Panc1 (cell line): ENCODE measurements around the gene ZNF212. TPM values are rescaled to one million over a fixed set of nuclear protein-coding genes. Genes with fewer than 3 reads are reported as not detected.

ENCODE experiments used
- ATAC-seq: fragments of 200-7000 bp; cut with Tn5 transposase; 2 replicates; pipeline ENCODE4 v1.9.1; 2020; ENCODE audit warnings: mild to moderate bottlenecking, moderate library complexity
- Bru-seq: library from RNA; stranded (reverse); fragments of 400-500 nt; gene quantifications from one replicate; lab custom pipeline; 2021; lab: Mats Ljungman, UMichigan
- BruChase-seq, 2 experiments: library from RNA; stranded (reverse); fragments of 400-500 nt; gene quantifications; one replicate each; lab custom pipeline; 2021; lab: Mats Ljungman, UMichigan
- BruUV-seq: library from RNA; stranded (reverse); fragments of 400-500 nt; replicated peaks from 2 replicates; lab custom pipeline; 2021; lab: Mats Ljungman, UMichigan
- CTCF ChIA-PET: fragments of 300-600 bp; sonication (Branson Sonifier 250); formaldehyde crosslinking; loops from one replicate; lab custom pipeline; 2022; ENCODE audit warnings: antibody characterized with exemption; lab: Charles Lee
- POLR2A ChIA-PET: fragments of 300-600 bp; sonication (Branson Sonifier 250); formaldehyde crosslinking; loops from one replicate; lab custom pipeline; 2022; ENCODE audit warnings: antibody characterized with exemption; lab: Charles Lee
- DNase-seq: peaks from one replicate; pipeline ENCODE4 v3.0.0-alpha.2; 2010; ENCODE audit warnings: low read depth, low spot score
- H3K27ac ChIP-seq: 2 replicates; pipeline ENCODE4 v1.5.1; 2011; ENCODE audit warnings: mild to moderate bottlenecking, low read length, inconsistent platforms
- H3K27me3 ChIP-seq: fragments of 200-500 bp; sonication (Bioruptor generic); 2 replicates; pipeline ENCODE4 v1.6.0; 2014; ENCODE audit warnings: low read length, inconsistent platforms; ENCODE audit not compliant: control insufficient read depth, insufficient read depth
- H3K36me3 ChIP-seq: fragments of 200-500 bp; sonication (Bioruptor generic); 2 replicates; pipeline ENCODE4 v1.5.1; 2014; ENCODE audit warnings: inconsistent platforms, mild to moderate bottlenecking, low read length, moderate library complexity; ENCODE audit not compliant: control insufficient read depth, insufficient read depth
- H3K4me1 ChIP-seq: 2 replicates; pipeline ENCODE4 v1.5.1; 2011; ENCODE audit warnings: inconsistent platforms, mild to moderate bottlenecking, low read length, moderate library complexity; ENCODE audit not compliant: control insufficient read depth, insufficient read depth
- H3K4me3 ChIP-seq, 2 experiments: 2 replicates each; pipeline ENCODE4 v1.5.1; 2011 to 2012; ENCODE audit warnings: low read depth in 2 of 2, low read length in 2 of 2, mild to moderate bottlenecking in 2 of 2, inconsistent platforms in 1 of 2, moderate library complexity in 1 of 2
- H3K9me3 ChIP-seq: fragments of 200-500 bp; sonication (Bioruptor generic); 2 replicates; pipeline ENCODE4 v1.5.1; 2014; ENCODE audit warnings: low read depth, mild to moderate bottlenecking, inconsistent platforms, low read length, moderate library complexity; ENCODE audit not compliant: control insufficient read depth, insufficient read depth
- CTCF ChIP-seq: fragments of 450-650 bp; IDR thresholded peaks from 2 replicates; pipeline ENCODE4 v1.5.1; 2017; ENCODE audit warnings: mild to moderate bottlenecking
- POLR2AphosphoS5 ChIP-seq: IDR thresholded peaks from 2 replicates; pipeline ENCODE4 v1.6.1; 2012; ENCODE audit warnings: mild to moderate bottlenecking, low read depth, low read length, moderate library complexity
- REST ChIP-seq, 2 experiments: IDR thresholded peaks; 2 replicates each; pipeline ENCODE4 v1.6.1; 2011 to 2012; ENCODE audit warnings: low read depth in 2 of 2, control low read depth in 1 of 2, low read length in 1 of 2, mild to moderate bottlenecking in 1 of 2, moderate library complexity in 1 of 2; ENCODE audit not compliant: insufficient read depth in 1 of 2
- SIN3A ChIP-seq: IDR thresholded peaks from 2 replicates; pipeline ENCODE4 v1.6.1; 2012; ENCODE audit warnings: low read depth, mild to moderate bottlenecking, low read length, moderate library complexity, borderline replicate concordance; ENCODE audit not compliant: insufficient read depth
- TCF7L2 ChIP-seq: IDR thresholded peaks from 2 replicates; pipeline ENCODE4 v1.6.1; 2011; ENCODE audit warnings: mild to moderate bottlenecking, low read depth, low read length, inconsistent platforms
- in situ Hi-C: cut with HindIII; loops from 2 replicates; pipeline ENCODE4 v1.10.0; 2016; ENCODE audit warnings: low sequenced_read_pairs, low pct_unique_long_range_greater_than_20kb
- intact Hi-C: fragments of 100-400 bp; cut with micrococcal nuclease; formaldehyde crosslinking; loops from one replicate; pipeline ENCODE4 v1.10.0; 2022; ENCODE audit not compliant: unreplicated experiment
- long read RNA-seq: library from polyadenylated mRNA; unstranded; transcript quantifications from one replicate; pipeline ENCODE4 v2.0.0, GENCODE V29; 2021; ENCODE audit not compliant: unreplicated experiment
- polyA plus RNA-seq: library from polyadenylated mRNA; unstranded; fragments of >200 nt; gene quantifications from one replicate; pipeline ENCODE4 v1.2.1, GENCODE V29; 2012; ENCODE audit warnings: missing spikeins; ENCODE audit not compliant: insufficient read length
- total RNA-seq: library from RNA; stranded (reverse); gene quantifications from one replicate; pipeline ENCODE4 v1.2.1, GENCODE V29; 2021; ENCODE audit not compliant: unreplicated experiment

The ZNF212 gene
- total RNA-seq = 11.3 TPM
- 9.0 TPM for polyA plus RNA-seq
- Bru-seq, nascent RNA = percentile 73 among the genes with signal in this experiment
- BruChase-seq, experiment 1, labeled RNA remaining after a 2-hour chase = percentile 74 among the genes with signal in this experiment
- percentile 69 among the genes with signal in this experiment for BruChase-seq, experiment 2, labeled RNA remaining after a 6-hour chase
- long read RNA-seq, transcript ZNF212-201 (5 exons, 2,810 nt) = major isoform, 6 of 16 reads
- long read RNA-seq, partial matches to known transcripts = 4 of 16 reads
- long read RNA-seq, other reads (novel, unspliced or antisense) = 6 of 16 reads

GRCh38 chr7:149239345-149240143 is at the start of gene ZNF212:
Gene ZNF212 (plus strand): TSS chr7:149239651. CDS start chr7:149239779, 128 bp downstream.
- Histone ChIP-seq H3K4me1 (no peaks in the 10 kb centered on the region), H3K36me3 (no peaks in the 10 kb centered on the region; the same call in 1 of the 2 replicates), H3K9me3 (peaks cover 8% of the 10 kb centered on the region), H3K4me3 (peak within 1 kb of the TSS; percentile 92 to 97), H3K27ac (peak within 1 kb of the TSS; percentile 79), H3K27me3 (no peaks in the 10 kb centered on the region; the same call in 1 of the 2 replicates)
- intact Hi-C loops = no loop called here
- CTCF ChIA-PET = no interaction called here
- TF ChIP-seq POLR2AphosphoS5 = peak; percentile 36; the same call in 1 of the 2 replicates
- no peak for TF ChIP-seq REST (IDR thresholded peaks at IDR 0.05; ENCODE audit: insufficient read depth in 1 of 2, low read depth in 2 of 2, low read length in 1 of 2)
- TF ChIP-seq SIN3A = peak; percentile 83; the same call in 1 of the 2 replicates
- no peak for TF ChIP-seq TCF7L2
- peak; percentile 98 for TF ChIP-seq CTCF
- DNase-seq (peak; percentile 77), ATAC-seq (peak; percentile 100)
- POLR2A ChIA-PET = no interaction called here
- in situ Hi-C loops = no loop called here
- BruUV-seq = no TSS peak

GRCh38 chr7:149191851-149192250 is 47.6 kb upstream of the ZNF212 start:
- no peak for DNase-seq
- intact Hi-C loops (no loop called here), in situ Hi-C loops (no loop called here)
- no peak for ATAC-seq
- ChIA-PET CTCF (no interaction called here), POLR2A (no interaction called here)
- Histone ChIP-seq H3K36me3 (no peaks in the 10 kb centered on the region; the same call in 1 of the 2 replicates), H3K27me3 (no peaks in the 10 kb centered on the region), H3K9me3 (no peaks in the 10 kb centered on the region), H3K4me1 (peaks cover 5% of the 10 kb centered on the region), H3K27ac (no peak overlapping the region), H3K4me3 (no peak overlapping the region)
- no TSS peak for BruUV-seq
- no peak for TF ChIP-seq SIN3A
- no peak for TF ChIP-seq TCF7L2
- TF ChIP-seq POLR2AphosphoS5 = no peak
- TF ChIP-seq REST (IDR thresholded peaks at IDR 0.05; ENCODE audit: insufficient read depth in 1 of 2, low read depth in 2 of 2, low read length in 1 of 2) = no peak
- TF ChIP-seq CTCF = no peak
